ENCODE data around the gene YY2.

The YY2 gene

GRCh38 chrX:21881881-21882574 lies 26.2 kb downstream of the YY2 start:
- DNase-seq, result no peak

DNA sequence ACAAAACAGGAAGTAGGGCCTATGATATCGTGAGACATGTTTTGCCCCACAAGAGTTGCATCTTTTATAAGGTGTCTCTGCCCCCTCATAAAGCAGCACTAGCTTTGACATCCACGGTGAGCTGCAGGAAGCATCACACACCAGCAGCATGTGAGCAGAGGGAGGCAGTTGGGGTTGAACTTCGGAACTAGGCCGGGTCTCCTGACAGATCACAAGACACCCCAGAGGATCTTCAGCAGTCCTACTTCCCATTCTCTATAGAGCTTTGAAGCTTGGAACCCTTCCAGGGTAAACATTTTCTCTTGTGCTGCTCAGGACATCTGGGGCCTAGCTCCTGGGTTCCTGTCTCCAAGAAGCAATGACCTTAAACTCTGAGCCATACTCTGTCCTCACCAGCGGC lies 27.5 kb downstream of the YY2 start:
- DNase-seq, result no peak

- DNase-seq, result no peak
Measured at GRCh38 chrX:21885568-21885967, 29.8 kb downstream of the YY2 start.

- no peak for DNase-seq
Measured at GRCh38 chrX:21905313-21905712, 49.5 kb downstream of the YY2 start.

DNA sequence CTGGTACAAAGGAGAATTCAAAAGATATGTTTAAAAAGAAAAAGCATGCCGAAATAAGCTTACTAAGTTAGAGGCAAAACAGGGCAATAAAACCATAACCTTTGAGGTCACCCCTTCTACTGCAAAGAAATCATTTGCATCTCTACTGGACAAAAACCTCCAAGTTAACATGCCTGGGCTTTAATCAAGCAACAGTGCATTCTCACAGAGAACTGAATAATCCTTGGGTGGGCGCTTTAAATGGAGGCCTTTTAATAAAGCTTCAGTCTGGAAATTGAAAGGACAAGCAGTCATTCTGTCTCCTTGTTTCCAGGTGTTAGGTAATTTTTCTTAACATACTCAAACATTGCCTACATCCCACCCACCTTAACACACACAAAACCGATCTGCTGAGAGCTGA lies 50.2 kb downstream of the YY2 start:
- DNase-seq, result no peak

DNA sequence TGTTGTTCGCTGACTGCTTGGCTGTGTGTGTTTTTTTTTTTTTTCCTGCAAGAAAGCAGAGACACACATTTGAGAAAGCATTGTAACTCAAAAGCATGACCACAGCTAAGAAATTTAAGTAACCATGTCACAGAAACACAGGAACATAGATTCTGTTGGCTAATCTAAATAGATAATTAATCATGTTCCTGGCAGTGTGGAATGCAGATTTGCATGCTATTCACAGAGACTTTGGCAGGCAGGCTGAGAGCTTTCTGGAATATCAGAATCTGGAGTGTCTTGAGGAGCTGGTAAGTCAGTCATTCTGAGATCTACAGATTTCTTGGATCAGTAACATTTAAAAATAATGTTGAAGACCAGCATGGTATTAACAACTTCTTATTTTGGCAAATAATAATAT lies 51.5 kb downstream of the YY2 start:
- DNase-seq, result no peak

Measured in femur (tissue), 1 donor.